ENCODE data around the gene EIF3D.
A peak's percentile ranks its signal among the peaks of the same experiment; 100 is the strongest.

Gene EIF3D

GRCh38 chr22:36505998-36506635 is 22.8 kb downstream of the EIF3D start:
- no peak for DNase-seq

GRCh38 chr22:36497910-36498665 is 30.9 kb downstream of the EIF3D start:
- DNase-seq, result no peak

GRCh38 chr22:36493690-36494110 is 35.3 kb downstream of the EIF3D start:
- no peak for DNase-seq

- DNase-seq, result no peak
Observed at GRCh38 chr22:36492109-36492508, 36.9 kb downstream of the EIF3D start.

GRCh38 chr22:36491155-36491554 is 37.8 kb downstream of the EIF3D start:
- no peak for DNase-seq

- no peak for DNase-seq
Observed at GRCh38 chr22:36486619-36487384, 42.2 kb downstream of the EIF3D start.

GRCh38 chr22:36481393-36482168 is 47.4 kb downstream of the EIF3D start, which contains the start of gene TXN2:
Gene TXN2 (minus strand): TSS chr22:36481640. CDS start chr22:36480837, 803 bp downstream.
- peak; percentile 95 for DNase-seq

- no peak for DNase-seq
Observed at GRCh38 chr22:36480941-36481392, 48.0 kb downstream of the EIF3D start.

DNA sequence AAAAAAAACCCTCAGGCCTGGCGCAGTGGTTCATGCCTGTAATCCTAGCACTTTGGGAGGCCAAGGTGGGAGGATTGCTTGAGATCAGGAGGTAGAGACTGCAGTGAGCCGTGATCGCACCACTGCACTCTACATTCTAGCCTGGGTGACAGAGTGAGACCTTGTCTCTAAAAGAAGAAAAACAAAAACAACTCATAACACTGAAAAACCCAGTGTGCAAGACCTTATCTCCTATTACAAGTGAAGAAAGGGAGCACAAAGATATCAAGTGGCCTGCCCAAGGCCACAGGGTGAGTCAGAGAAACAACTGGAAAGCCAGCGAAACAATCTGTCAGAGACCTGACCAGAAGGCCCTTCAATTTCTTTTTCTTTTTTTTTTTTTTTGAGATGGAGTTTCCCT is 50.0 kb downstream of the EIF3D start:
- no peak for DNase-seq

GRCh38 chr22:36475341-36475740 is 53.6 kb downstream of the EIF3D start:
- no peak for DNase-seq

DNA sequence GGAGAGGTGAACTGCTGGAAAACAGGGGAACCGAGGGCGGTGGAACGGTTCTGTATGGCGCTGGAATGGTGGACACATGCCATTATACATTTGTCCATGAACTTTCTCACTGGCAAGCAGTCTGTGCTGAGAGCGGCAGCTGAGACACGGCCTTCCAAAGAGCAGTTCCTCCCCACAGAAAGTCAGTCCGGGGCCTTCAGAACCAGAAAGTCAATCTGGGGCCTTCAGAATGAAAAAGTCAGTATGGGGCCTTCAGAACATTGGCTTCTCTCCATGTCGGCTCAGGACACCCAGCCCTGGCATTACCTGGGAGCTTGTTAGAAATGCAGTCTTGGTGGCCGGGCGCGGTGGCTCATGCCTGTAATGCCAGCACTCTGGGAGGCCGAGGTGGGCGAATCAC is 56.3 kb downstream of the EIF3D start:
- DNase-seq, result no peak

- DNase-seq, result no peak
Observed at GRCh38 chr22:36471341-36471821, 57.6 kb downstream of the EIF3D start.

GRCh38 chr22:36470994-36471331 is 58.0 kb downstream of the EIF3D start:
- DNase-seq, result no peak

DNA sequence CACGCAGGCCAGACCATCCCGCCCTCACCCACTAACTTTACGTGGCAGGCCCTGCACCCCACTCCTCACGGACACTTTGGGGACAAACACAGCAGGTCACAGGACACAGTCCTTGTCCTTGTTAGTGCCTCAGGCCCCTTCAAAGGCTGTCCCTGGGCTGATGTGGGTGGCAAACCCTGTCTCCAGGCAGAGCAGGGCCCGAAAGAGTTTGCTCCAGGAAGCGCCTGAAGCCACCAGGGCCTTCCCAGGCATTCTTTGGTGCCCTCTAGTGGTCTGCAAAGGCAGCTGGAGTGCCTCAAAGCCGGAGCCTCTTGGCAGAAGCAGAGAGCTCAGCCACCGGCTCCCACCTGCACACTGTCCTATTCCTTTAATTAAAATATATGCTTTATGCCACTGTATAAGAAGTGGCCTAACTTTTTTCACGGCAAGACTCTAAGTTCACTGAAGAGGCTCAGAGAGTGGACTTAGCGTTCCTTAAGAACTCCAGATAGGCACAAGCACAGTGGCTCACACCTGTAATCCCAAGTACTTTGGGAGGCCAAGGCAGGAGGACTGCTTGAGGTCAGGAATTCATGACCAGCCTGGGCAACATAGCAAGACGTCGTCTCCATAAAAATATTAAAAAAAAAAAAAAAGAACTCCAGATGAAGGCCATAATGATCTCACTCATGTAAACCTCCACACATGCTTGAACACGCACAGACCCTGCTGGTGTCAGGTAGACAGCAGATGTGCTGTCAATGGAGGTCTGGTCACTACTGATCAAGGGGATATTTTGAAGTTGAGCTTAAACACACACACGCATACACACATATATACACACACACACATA is 58.6 kb downstream of the EIF3D start:
- peak; percentile 57 for DNase-seq

- no peak for DNase-seq
Observed at GRCh38 chr22:36469094-36469710, 59.8 kb downstream of the EIF3D start.

GRCh38 chr22:36467946-36468345 is 61.0 kb downstream of the EIF3D start:
- no peak for DNase-seq

- DNase-seq, result no peak
Observed at GRCh38 chr22:36467042-36467810, 61.7 kb downstream of the EIF3D start.

- DNase-seq, result no peak
Observed at GRCh38 chr22:36466258-36466657, 62.7 kb downstream of the EIF3D start.

DNA sequence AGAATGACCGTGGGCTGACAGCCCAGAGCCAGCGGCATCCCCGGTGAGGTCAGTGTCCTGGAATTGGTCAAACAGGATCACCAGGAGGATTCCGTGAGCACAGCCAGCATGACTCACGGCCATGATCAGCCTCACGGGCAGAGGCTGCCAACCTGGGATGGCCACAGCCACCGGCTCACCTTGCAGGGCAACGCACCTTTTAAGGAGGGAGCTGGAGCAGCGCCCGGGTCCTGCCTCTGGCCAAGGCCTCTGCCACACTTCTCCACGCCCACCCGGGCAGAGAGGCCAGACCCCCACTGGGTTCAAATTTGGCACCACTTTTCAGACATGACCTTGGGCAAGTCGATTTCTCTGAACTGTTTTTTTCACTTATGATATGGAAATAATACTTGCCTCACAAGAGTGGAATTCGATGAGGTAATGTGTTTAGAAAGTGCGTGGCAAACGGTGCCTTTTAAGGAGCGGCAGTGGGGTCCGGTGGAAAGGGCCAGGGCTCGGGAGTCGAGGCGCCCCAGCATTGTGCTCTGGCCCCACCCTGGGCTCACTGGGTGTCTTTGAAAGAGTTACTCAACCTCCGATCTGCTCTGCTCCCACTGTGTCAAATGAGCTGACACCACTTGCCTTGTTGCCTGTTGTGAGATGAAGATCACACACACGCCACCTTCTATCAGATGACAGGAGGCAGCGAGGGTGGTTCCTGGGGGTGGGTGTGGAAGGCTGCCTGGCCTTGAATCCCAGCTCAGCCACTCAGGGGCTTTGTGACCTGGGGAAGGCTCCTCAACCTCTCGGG is 63.5 kb downstream of the EIF3D start:
- no peak for DNase-seq
